Keratinocyte (primary cell): ENCODE results near the gene FHIT. TPM values are rescaled to one million over a fixed set of nuclear protein-coding genes. Genes with fewer than 3 reads are reported as not detected.

Experiments used
- DNase-seq: peaks from one replicate; pipeline ENCODE4 v3.0.0-alpha.2; 2011; ENCODE audit warnings: low read depth, missing footprints, low spot score
- FAIRE-seq: peaks from 2 replicates; lab custom pipeline; 2011; peaks lifted over from hg19 to GRCh38; lab: Jason Lieb, UNC
- H2AFZ ChIP-seq: 2 replicates; pipeline ENCODE4 v1.6.0; 2012; ENCODE audit warnings: low read length, control low read depth, inconsistent platforms; ENCODE audit not compliant: control insufficient read depth
- H3K27ac ChIP-seq: 2 replicates; pipeline ENCODE4 v1.5.1; 2011; ENCODE audit warnings: low read length; ENCODE audit not compliant: control insufficient read depth, insufficient read depth
- H3K27me3 ChIP-seq: 3 replicates; pipeline ENCODE4 v1.6.0; 2011; ENCODE audit warnings: low read length; ENCODE audit not compliant: control insufficient read depth, insufficient read depth; ENCODE audit errors: extremely low read depth
- H3K36me3 ChIP-seq, 2 experiments: 2 replicates in 1 of 2; 3 replicates in 1 of 2; pipeline ENCODE4 v1.5.1; 2011; ENCODE audit warnings: low read length in 2 of 2, mild to moderate bottlenecking in 1 of 2; ENCODE audit not compliant: control insufficient read depth in 2 of 2, insufficient read depth in 2 of 2; ENCODE audit errors: extremely low read depth in 1 of 2
- H3K4me1 ChIP-seq: 3 replicates; pipeline ENCODE4 v1.5.1; 2011; ENCODE audit warnings: low read length; ENCODE audit not compliant: control insufficient read depth, insufficient read depth; ENCODE audit errors: extremely low read depth
- H3K4me2 ChIP-seq: 3 replicates; pipeline ENCODE4 v1.6.0; 2011; ENCODE audit warnings: low read depth, low read length; ENCODE audit not compliant: control insufficient read depth, insufficient read depth; ENCODE audit errors: extremely low read depth
- H3K4me3 ChIP-seq, 3 experiments: fragments of 200-600 bp in 1 of 3; sonication (generic) in 1 of 3; 2 replicates in 2 of 3; 3 replicates in 1 of 3; pipeline ENCODE4 v1.5.1; 2011 to 2016; ENCODE audit warnings: low read length in 3 of 3, mild to moderate bottlenecking in 3 of 3, control low read depth in 2 of 3, inconsistent platforms in 1 of 3, low read depth in 1 of 3, mixed read lengths in 1 of 3, mixed run types in 1 of 3, moderate library complexity in 1 of 3; ENCODE audit not compliant: control insufficient read depth in 2 of 3, insufficient read depth in 2 of 3; ENCODE audit errors: extremely low read depth in 1 of 3
- H3K79me2 ChIP-seq: 2 replicates; pipeline ENCODE4 v1.6.0; 2012; ENCODE audit warnings: low read length; ENCODE audit not compliant: control insufficient read depth, insufficient read depth
- H3K9ac ChIP-seq: 3 replicates; pipeline ENCODE4 v1.6.0; 2011; ENCODE audit warnings: low read length; ENCODE audit not compliant: control insufficient read depth, insufficient read depth; ENCODE audit errors: extremely low read depth
- H3K9me1 ChIP-seq: 3 replicates; pipeline ENCODE4 v1.6.0; 2011; ENCODE audit warnings: low read length; ENCODE audit not compliant: control insufficient read depth, insufficient read depth; ENCODE audit errors: extremely low read depth
- H3K9me3 ChIP-seq: 2 replicates; pipeline ENCODE4 v1.5.1; 2012; ENCODE audit warnings: low read depth, low read length; ENCODE audit not compliant: control insufficient read depth
- H4K20me1 ChIP-seq: 3 replicates; pipeline ENCODE4 v1.6.0; 2011; ENCODE audit warnings: low read length; ENCODE audit not compliant: control insufficient read depth, insufficient read depth; ENCODE audit errors: extremely low read depth
- CTCF ChIP-seq, 3 experiments: IDR thresholded peaks in 1 of 3; conservative IDR thresholded peaks in 1 of 3; optimal IDR thresholded peaks in 1 of 3; 2 replicates in 2 of 3; 3 replicates in 1 of 3; pipeline versions ENCODE3 to v1.5.1; 2011; ENCODE audit warnings: low read length in 3 of 3, mild to moderate bottlenecking in 3 of 3, moderate library complexity in 2 of 3, control low read depth in 1 of 3, inconsistent platforms in 1 of 3; ENCODE audit not compliant: insufficient read depth in 2 of 3; ENCODE audit errors: extremely low read depth in 1 of 3
- EZH2 ChIP-seq: IDR thresholded peaks from one replicate; pipeline ENCODE4 v1.6.1; 2012; ENCODE audit warnings: inconsistent platforms, mild to moderate bottlenecking, low read length, moderate library complexity
- dilution Hi-C: fragments of 300-500 bp; cut with MboI; formaldehyde crosslinking; loops from one replicate; pipeline ENCODE4 v1.7.0; 2020; ENCODE audit warnings: low sequenced_read_pairs; ENCODE audit not compliant: extremely low pct_ligation_motif_present
- polyA plus RNA-seq, 5 experiments: library from polyadenylated mRNA; depleted of rRNA in 3 of 5; stranded (reverse) in 3 of 5; stranded (forward) in 1 of 5; unstranded in 1 of 5; fragments of >200 nt; gene quantifications; 1 replicate in 1 of 5; 2 replicates in 3 of 5; 3 replicates in 1 of 5; pipeline versions ENCODE4 v1.2.1 to v1.2.3, GENCODE V29; 2011 to 2012; ENCODE audit warnings: missing spikeins in 2 of 5, low read depth in 1 of 5, low replicate concordance in 1 of 5

Gene FHIT
- polyA plus RNA-seq, 1 donor (not counting 4 experiments of a cell fraction or from before 2014, with no cell fraction given), result 2.2 TPM

GRCh38 chr3:59953104-59953503 is 1298.1 kb downstream of the FHIT start:
- Histone ChIP-seq H3K36me3 (no peaks in the 10 kb centered on the region), H4K20me1 (no peaks in the 10 kb centered on the region), H3K9ac (no peak overlapping the region), H3K79me2 (no peaks in the 10 kb centered on the region), H2AFZ (no peak overlapping the region), H3K27ac (no peak overlapping the region), H3K4me1 (no peaks in the 10 kb centered on the region), H3K27me3 (peaks cover 7% of the 10 kb centered on the region), H3K9me1 (no peaks in the 10 kb centered on the region), H3K9me3 (no peaks in the 10 kb centered on the region), H3K4me2 (no peak overlapping the region), H3K4me3 (no peak overlapping the region)
- DNase-seq (no peak), FAIRE-seq (no peak)
- dilution Hi-C loops, result no loop called here
- no peak for TF ChIP-seq EZH2

GRCh38 chr3:59949311-59949710 is 1301.9 kb downstream of the FHIT start:
- Histone ChIP-seq H3K4me2 (no peak overlapping the region), H3K36me3 (no peaks in the 10 kb centered on the region), H3K79me2 (no peaks in the 10 kb centered on the region), H3K27me3 (no peaks in the 10 kb centered on the region), H2AFZ (no peak overlapping the region), H3K9me1 (no peaks in the 10 kb centered on the region), H4K20me1 (no peaks in the 10 kb centered on the region), H3K9me3 (no peaks in the 10 kb centered on the region), H3K9ac (no peak overlapping the region), H3K27ac (no peak overlapping the region), H3K4me3 (no peak overlapping the region), H3K4me1 (no peaks in the 10 kb centered on the region)
- no peak for TF ChIP-seq EZH2
- no peak for TF ChIP-seq CTCF (optimal IDR thresholded peaks at IDR 0.05 in 1 of 3, IDR thresholded peaks at IDR 0.05 in 1 of 3, conservative IDR thresholded peaks at IDR 0.05 in 1 of 3; ENCODE audit: extremely low read depth in 1 of 3, insufficient read depth in 2 of 3, low read length in 3 of 3)
- FAIRE-seq (no peak), DNase-seq (no peak)
- dilution Hi-C loops, result no loop called here

GRCh38 chr3:59946401-59946800 is 1304.9 kb downstream of the FHIT start:
- Histone ChIP-seq H3K4me3 (no peak overlapping the region), H3K4me2 (no peak overlapping the region), H2AFZ (no peak overlapping the region), H3K9me3 (no peaks in the 10 kb centered on the region), H4K20me1 (no peaks in the 10 kb centered on the region), H3K4me1 (no peaks in the 10 kb centered on the region), H3K9me1 (no peaks in the 10 kb centered on the region), H3K36me3 (no peaks in the 10 kb centered on the region), H3K9ac (no peak overlapping the region), H3K27ac (no peak overlapping the region), H3K79me2 (no peaks in the 10 kb centered on the region), H3K27me3 (no peaks in the 10 kb centered on the region)
- FAIRE-seq (no peak), DNase-seq (no peak)
- dilution Hi-C loops, result no loop called here
- no peak for TF ChIP-seq EZH2
- TF ChIP-seq CTCF (optimal IDR thresholded peaks at IDR 0.05 in 1 of 3, IDR thresholded peaks at IDR 0.05 in 1 of 3, conservative IDR thresholded peaks at IDR 0.05 in 1 of 3; ENCODE audit: extremely low read depth in 1 of 3, insufficient read depth in 2 of 3, low read length in 3 of 3), result no peak
